BE2C (cell line): Measurements from ENCODE around the gene CAMTA1.

ENCODE experiments used
- DNase-seq: peaks from one replicate; pipeline ENCODE4 v3.0.0-alpha.2; 2020
- H3K27me3 ChIP-seq: fragments of 250-450 bp; sonication (Bioruptor Pico); 2 replicates; pipeline ENCODE4 v1.5.1; 2020; ENCODE audit warnings: mild to moderate bottlenecking
- H3K36me3 ChIP-seq: fragments of 250-450 bp; sonication (Bioruptor Pico); 2 replicates; pipeline ENCODE4 v1.5.1; 2020; ENCODE audit warnings: mild to moderate bottlenecking
- H3K4me1 ChIP-seq: fragments of 250-450 bp; sonication (Bioruptor Pico); 2 replicates; pipeline ENCODE4 v1.5.1; 2020
- H3K4me3 ChIP-seq: 2 replicates; pipeline ENCODE4 v1.5.1; 2011; ENCODE audit warnings: low read depth, low read length
- H3K9me3 ChIP-seq: fragments of 250-450 bp; sonication (Bioruptor Pico); 2 replicates; pipeline ENCODE4 v1.5.1; 2020
- CTCF ChIP-seq: IDR thresholded peaks from 2 replicates; pipeline ENCODE4 v1.5.1; 2012; ENCODE audit warnings: mild to moderate bottlenecking, low read depth, low read length

CAMTA1 gene

GRCh38 chr1:7638078-7638477, 852.8 kb downstream of the CAMTA1 start:
- DNase-seq = no peak
- Histone ChIP-seq H3K9me3 (no peaks in the 10 kb centered on the region), H3K36me3 (no peaks in the 10 kb centered on the region), H3K4me3 (no peak overlapping the region), H3K27me3 (no peaks in the 10 kb centered on the region), H3K4me1 (peaks cover 11% of the 10 kb centered on the region)
- no peak for TF ChIP-seq CTCF

GRCh38 chr1:7639435-7640131, 854.3 kb downstream of the CAMTA1 start:
- DNase-seq = no peak
- Histone ChIP-seq H3K4me3 (no peak overlapping the region), H3K36me3 (no peaks in the 10 kb centered on the region), H3K27me3 (no peaks in the 10 kb centered on the region), H3K9me3 (no peaks in the 10 kb centered on the region), H3K4me1 (peaks cover 18% of the 10 kb centered on the region)
- TF ChIP-seq CTCF = no peak

- Histone ChIP-seq H3K4me3 (no peak overlapping the region), H3K27me3 (no peaks in the 10 kb centered on the region), H3K9me3 (no peaks in the 10 kb centered on the region), H3K36me3 (no peaks in the 10 kb centered on the region), H3K4me1 (peaks cover 25% of the 10 kb centered on the region)
- no peak for TF ChIP-seq CTCF
- DNase-seq = no peak
Measured at GRCh38 chr1:7640350-7640749, 855.1 kb downstream of the CAMTA1 start.

GRCh38 chr1:7640920-7641585, 855.8 kb downstream of the CAMTA1 start:
- no peaks in the 10 kb centered on the region for H3K9me3 ChIP-seq
- no peak overlapping the region for H3K4me3 ChIP-seq
- TF ChIP-seq CTCF = no peak
- H3K27me3 ChIP-seq = no peaks in the 10 kb centered on the region
- no peak for DNase-seq
- H3K4me1 ChIP-seq = peaks cover 29% of the 10 kb centered on the region
- no peaks in the 10 kb centered on the region for H3K36me3 ChIP-seq

- Histone ChIP-seq H3K4me1 (peaks cover 32% of the 10 kb centered on the region), H3K27me3 (no peaks in the 10 kb centered on the region), H3K9me3 (no peaks in the 10 kb centered on the region), H3K36me3 (no peaks in the 10 kb centered on the region), H3K4me3 (no peak overlapping the region)
- no peak for DNase-seq
- no peak for TF ChIP-seq CTCF
Measured at GRCh38 chr1:7641587-7642417, 856.5 kb downstream of the CAMTA1 start.

- TF ChIP-seq CTCF = no peak
- H3K9me3 ChIP-seq = no peaks in the 10 kb centered on the region
- no peak for DNase-seq
- H3K27me3 ChIP-seq = no peaks in the 10 kb centered on the region
- no peaks in the 10 kb centered on the region for H3K36me3 ChIP-seq
- no peak overlapping the region for H3K4me3 ChIP-seq
- H3K4me1 ChIP-seq = peaks cover 36% of the 10 kb centered on the region
Measured at GRCh38 chr1:7642418-7642704, 857.1 kb downstream of the CAMTA1 start.
